ENCODE measurements around the gene ST7.

- no peak for TF ChIP-seq CTCF (conservative IDR thresholded peaks at IDR 0.05; ENCODE audit: low read length)
- no peak for TF ChIP-seq EZH2phosphoT487 (IDR thresholded peaks at IDR 0.05; ENCODE audit: borderline replicate concordance, low read depth, low read length)
Observed at GRCh38 chr7:117110480-117111315, 157.4 kb downstream of the ST7 start.

Data from OCI-LY7 (cell line).